Measurements from ENCODE around the gene TAF11L13. TPM values are rescaled to one million over a fixed set of nuclear protein-coding genes. Genes with fewer than 3 reads are reported as not detected.

TAF11L13 gene
- total RNA-seq, 1 donor from 2014 or later, result not detected

DNA sequence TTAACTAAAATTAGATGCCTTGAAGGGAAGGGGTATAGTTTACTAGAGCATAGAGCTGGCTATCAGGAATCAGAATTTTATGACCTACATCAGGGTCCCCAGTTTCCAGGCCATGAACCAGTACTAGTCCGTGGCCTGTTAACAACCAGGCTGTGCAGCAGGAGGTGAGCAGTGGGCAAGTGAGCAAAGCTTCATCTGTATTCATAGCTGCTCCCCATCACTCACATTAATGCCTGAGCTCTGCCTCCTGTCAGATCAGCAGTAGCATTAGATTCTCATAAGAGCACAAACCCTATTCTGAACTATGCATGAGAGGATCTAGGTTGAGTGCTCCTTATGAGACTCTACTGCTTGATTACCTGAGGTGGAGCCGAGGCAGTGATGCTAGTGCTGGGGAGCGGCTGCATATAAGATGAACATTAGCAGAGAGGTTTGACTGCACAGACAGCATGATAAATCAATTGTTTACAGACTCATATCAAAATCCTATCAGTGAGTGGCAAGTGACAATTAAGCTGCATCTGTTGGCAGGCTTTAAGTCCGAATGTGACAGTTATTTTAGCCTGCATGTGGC is 47.0 kb downstream of the TAF11L13 start:
- Histone ChIP-seq H3K27ac (replicated peaks) (no peak overlapping the region), H3K27me3 (ENCODE audit: low read depth) (no peaks in the 10 kb centered on the region), H3K4me1 (no peaks in the 10 kb centered on the region), H3K36me3 (no peaks in the 10 kb centered on the region), H3K9me3 (replicated peaks) (no peaks in the 10 kb centered on the region), H3K4me3 (no peak overlapping the region)
- intact Hi-C loops (cut with micrococcal nuclease), result no loop called here
- no peak for DNase-seq
- TF ChIP-seq, protein P1, sequence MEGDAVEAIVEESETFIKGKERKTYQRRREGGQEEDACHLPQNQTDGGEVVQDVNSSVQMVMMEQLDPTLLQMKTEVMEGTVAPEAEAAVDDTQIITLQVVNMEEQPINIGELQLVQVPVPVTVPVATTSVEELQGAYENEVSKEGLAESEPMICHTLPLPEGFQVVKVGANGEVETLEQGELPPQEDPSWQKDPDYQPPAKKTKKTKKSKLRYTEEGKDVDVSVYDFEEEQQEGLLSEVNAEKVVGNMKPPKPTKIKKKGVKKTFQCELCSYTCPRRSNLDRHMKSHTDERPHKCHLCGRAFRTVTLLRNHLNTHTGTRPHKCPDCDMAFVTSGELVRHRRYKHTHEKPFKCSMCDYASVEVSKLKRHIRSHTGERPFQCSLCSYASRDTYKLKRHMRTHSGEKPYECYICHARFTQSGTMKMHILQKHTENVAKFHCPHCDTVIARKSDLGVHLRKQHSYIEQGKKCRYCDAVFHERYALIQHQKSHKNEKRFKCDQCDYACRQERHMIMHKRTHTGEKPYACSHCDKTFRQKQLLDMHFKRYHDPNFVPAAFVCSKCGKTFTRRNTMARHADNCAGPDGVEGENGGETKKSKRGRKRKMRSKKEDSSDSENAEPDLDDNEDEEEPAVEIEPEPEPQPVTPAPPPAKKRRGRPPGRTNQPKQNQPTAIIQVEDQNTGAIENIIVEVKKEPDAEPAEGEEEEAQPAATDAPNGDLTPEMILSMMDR (IDR thresholded peaks at IDR 0.05; ENCODE audit: borderline replicate concordance), result no peak

DNA sequence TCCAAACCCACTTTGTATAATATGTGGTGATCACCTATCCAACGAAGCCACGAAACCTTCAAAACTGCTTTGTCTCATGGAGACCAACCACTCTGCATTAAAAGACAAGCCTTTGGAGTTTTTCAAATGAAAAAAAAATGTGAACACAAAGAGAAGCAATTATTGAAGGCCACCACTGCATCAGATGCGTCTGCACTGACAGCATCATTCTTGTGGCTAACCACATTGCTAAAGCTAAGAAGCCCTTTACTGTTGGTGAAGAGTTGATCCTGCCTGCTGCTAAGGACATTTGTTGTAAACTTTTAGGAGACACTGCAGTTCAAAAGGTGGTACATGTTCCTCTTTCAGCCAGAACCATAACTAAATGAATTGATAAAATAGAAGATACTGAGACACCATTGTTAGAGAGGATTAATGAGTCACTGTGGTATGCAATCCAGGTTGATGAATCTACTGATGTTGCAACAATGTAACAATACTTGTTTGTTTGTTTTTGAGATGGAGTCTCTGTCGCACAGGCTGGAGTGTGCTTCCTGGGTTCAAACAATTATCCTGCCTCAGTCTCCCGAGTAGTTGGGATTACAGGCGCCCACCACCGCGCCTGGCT is 47.8 kb downstream of the TAF11L13 start:
- TF ChIP-seq, protein P1 (IDR thresholded peaks at IDR 0.05; ENCODE audit: borderline replicate concordance), result no peak
- Histone ChIP-seq H3K9me3 (replicated peaks) (no peaks in the 10 kb centered on the region), H3K36me3 (no peaks in the 10 kb centered on the region), H3K27ac (replicated peaks) (no peak overlapping the region), H3K4me3 (no peak overlapping the region), H3K4me1 (no peaks in the 10 kb centered on the region), H3K27me3 (ENCODE audit: low read depth) (no peaks in the 10 kb centered on the region)
- intact Hi-C loops (cut with micrococcal nuclease), result no loop called here
- no peak for DNase-seq

DNA sequence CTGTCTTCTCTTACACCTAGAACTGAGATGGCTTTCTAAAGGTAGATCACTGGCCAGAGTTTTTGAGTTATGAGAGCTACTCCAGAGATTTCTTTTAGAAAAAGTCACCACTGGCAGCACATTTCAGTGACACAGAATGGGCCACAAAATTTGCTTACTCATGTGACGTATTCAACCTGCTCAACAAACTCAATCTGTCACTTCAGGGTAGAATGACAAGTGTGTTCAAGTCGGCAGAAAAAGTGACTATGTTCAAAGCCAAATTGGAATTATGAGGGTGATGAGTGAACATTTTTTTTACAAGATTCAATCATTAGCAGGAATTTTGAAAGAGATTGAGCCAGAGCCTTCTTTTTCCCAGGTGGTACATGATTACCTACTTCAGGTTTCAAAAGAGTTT is 48.8 kb downstream of the TAF11L13 start:
- Histone ChIP-seq H3K9me3 (replicated peaks) (no peaks in the 10 kb centered on the region), H3K36me3 (no peaks in the 10 kb centered on the region), H3K27me3 (ENCODE audit: low read depth) (no peaks in the 10 kb centered on the region), H3K27ac (replicated peaks) (no peak overlapping the region), H3K4me3 (no peak overlapping the region), H3K4me1 (no peaks in the 10 kb centered on the region)
- no peak for DNase-seq
- intact Hi-C loops (cut with micrococcal nuclease), result no loop called here
- TF ChIP-seq, protein P1 (IDR thresholded peaks at IDR 0.05; ENCODE audit: borderline replicate concordance), result no peak

Other genes starting within 250 kb of the TAF11L13 start
- gene TAF11L2, start 133.9 kb upstream of the TAF11L13 start, total RNA-seq, result not detected
- gene TAF11L3, start 113.7 kb upstream of the TAF11L13 start, total RNA-seq, result not detected
- gene TAF11L4, start 110.3 kb upstream of the TAF11L13 start, total RNA-seq, result not detected
- not detected for gene TAF11L5, start 106.9 kb upstream of the TAF11L13 start, total RNA-seq
- not detected for gene TAF11L6, start 103.4 kb upstream of the TAF11L13 start, total RNA-seq
- gene TAF11L7, start 46.3 kb upstream of the TAF11L13 start, total RNA-seq, result not detected
- not detected for gene TAF11L8, start 41.1 kb upstream of the TAF11L13 start, total RNA-seq
- gene TAF11L9, start 37.7 kb upstream of the TAF11L13 start, total RNA-seq, result not detected
- not detected for gene TAF11L10, start 34.3 kb upstream of the TAF11L13 start, total RNA-seq
- gene TAF11L11, start 27.9 kb upstream of the TAF11L13 start, total RNA-seq, result not detected
- gene TAF11L12, start 21.7 kb upstream of the TAF11L13 start, total RNA-seq, result not detected
- gene TAF11L14, start 2.4 kb downstream of the TAF11L13 start, total RNA-seq, result not detected

Measured in left ventricle myocardium inferior (tissue), 1 donor.